ENCODE data around the gene HYPK.
"Not testable (repeated sequence)": the region's sequence is repeated elsewhere in the genome, so short reads cannot be mapped to it uniquely, and the experiment has no call there.

GRCh38 chr15:43832485-43832884 lies 32.1 kb downstream of the HYPK start:
- TF ChIP-seq CTCF, POLR2A, POLR2AphosphoS5, EP300 (IDR thresholded peaks at IDR 0.05): not testable (repeated sequence)
